ENCODE results near the gene MAPKAP1.

DNA sequence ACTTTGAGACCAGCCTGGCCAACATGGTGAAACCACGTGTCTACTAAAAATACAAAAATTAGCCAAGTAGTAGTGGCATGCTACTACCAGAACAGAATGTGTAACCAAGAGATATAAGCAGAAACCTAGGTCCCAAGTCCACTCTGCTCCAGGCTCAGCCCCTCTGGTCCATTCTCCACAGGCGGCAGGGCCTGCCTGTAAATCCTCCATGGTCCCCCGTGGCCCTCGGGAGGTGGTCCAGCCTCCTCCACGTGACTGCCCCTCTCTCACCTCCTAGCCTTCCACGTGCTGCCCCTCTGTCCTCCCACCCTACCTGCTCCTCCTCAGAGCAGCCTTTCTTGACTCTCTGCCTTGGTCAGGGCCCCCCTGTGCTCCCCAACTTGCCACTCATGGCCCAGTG, 318.0 kb downstream of the MAPKAP1 start:
- TF ChIP-seq, protein P1, sequence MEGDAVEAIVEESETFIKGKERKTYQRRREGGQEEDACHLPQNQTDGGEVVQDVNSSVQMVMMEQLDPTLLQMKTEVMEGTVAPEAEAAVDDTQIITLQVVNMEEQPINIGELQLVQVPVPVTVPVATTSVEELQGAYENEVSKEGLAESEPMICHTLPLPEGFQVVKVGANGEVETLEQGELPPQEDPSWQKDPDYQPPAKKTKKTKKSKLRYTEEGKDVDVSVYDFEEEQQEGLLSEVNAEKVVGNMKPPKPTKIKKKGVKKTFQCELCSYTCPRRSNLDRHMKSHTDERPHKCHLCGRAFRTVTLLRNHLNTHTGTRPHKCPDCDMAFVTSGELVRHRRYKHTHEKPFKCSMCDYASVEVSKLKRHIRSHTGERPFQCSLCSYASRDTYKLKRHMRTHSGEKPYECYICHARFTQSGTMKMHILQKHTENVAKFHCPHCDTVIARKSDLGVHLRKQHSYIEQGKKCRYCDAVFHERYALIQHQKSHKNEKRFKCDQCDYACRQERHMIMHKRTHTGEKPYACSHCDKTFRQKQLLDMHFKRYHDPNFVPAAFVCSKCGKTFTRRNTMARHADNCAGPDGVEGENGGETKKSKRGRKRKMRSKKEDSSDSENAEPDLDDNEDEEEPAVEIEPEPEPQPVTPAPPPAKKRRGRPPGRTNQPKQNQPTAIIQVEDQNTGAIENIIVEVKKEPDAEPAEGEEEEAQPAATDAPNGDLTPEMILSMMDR (IDR thresholded peaks at IDR 0.05): no peak
- TF ChIP-seq POLR2A (IDR thresholded peaks at IDR 0.05) (no peak), POLR2AphosphoS5 (IDR thresholded peaks at IDR 0.05) (no peak), EP300 (IDR thresholded peaks at IDR 0.05) (no peak)

Data from suprapubic skin (tissue), 4 donors.